GM12865 (cell line): ENCODE results near the gene DYTN.

Experiments used
- DNase-seq: peaks from one replicate; pipeline ENCODE4 v3.0.0; 2010; ENCODE audit warnings: low read depth
- H3K4me3 ChIP-seq: 2 replicates; pipeline ENCODE4 v1.5.1; 2011; ENCODE audit warnings: mild to moderate bottlenecking, low read depth, low read length, control low read depth
- CTCF ChIP-seq: IDR thresholded peaks from 2 replicates; pipeline ENCODE4 v1.5.1; 2011; ENCODE audit warnings: low read length, control low read depth, low read depth, inconsistent platforms; ENCODE audit not compliant: insufficient read depth; ENCODE audit errors: missing control alignments

The DYTN gene

GRCh38 chr2:206740800-206741199, 22.6 kb upstream of the DYTN start:
- no peak for TF ChIP-seq CTCF
- no peak for DNase-seq
- no peak overlapping the region for H3K4me3 ChIP-seq

- DNase-seq = no peak
- no peak overlapping the region for H3K4me3 ChIP-seq
- TF ChIP-seq CTCF = no peak
These were observed 21.1 kb upstream of the DYTN start for GRCh38 chr2:206739271-206739670.

GRCh38 chr2:206736935-206737334, 18.7 kb upstream of the DYTN start:
- no peak for TF ChIP-seq CTCF
- no peak for DNase-seq
- H3K4me3 ChIP-seq = no peak overlapping the region

GRCh38 chr2:206733341-206733740, 15.1 kb upstream of the DYTN start:
- no peak for TF ChIP-seq CTCF
- H3K4me3 ChIP-seq = no peak overlapping the region
- no peak for DNase-seq

- TF ChIP-seq CTCF = no peak
- no peak for DNase-seq
- H3K4me3 ChIP-seq = no peak overlapping the region
These were observed 10.3 kb upstream of the DYTN start for GRCh38 chr2:206728277-206729199.

- no peak for DNase-seq
- no peak for TF ChIP-seq CTCF
- no peak overlapping the region for H3K4me3 ChIP-seq
These were observed 9.1 kb upstream of the DYTN start for GRCh38 chr2:206727287-206727686.

GRCh38 chr2:206723288-206723687, 5.1 kb upstream of the DYTN start:
- no peak for TF ChIP-seq CTCF
- no peak for DNase-seq

More at GRCh38 chr2:206723288-206723687, 5.1 kb upstream of the DYTN start:
- H3K4me3 ChIP-seq = no peak overlapping the region
